HG02885 (cell line): ENCODE results near the gene SPTA1.

Experiments
- ATAC-seq: cut with Tn5 transposase; IDR thresholded peaks from one replicate; pipeline ENCODE4 v1.9.1; 2021; ENCODE audit warnings: mild to moderate bottlenecking; ENCODE audit not compliant: unreplicated experiment, poor library complexity

The SPTA1 gene

GRCh38 chr1:158583962-158584361 is 102.6 kb downstream of the SPTA1 start:
- no peak for ATAC-seq

DNA sequence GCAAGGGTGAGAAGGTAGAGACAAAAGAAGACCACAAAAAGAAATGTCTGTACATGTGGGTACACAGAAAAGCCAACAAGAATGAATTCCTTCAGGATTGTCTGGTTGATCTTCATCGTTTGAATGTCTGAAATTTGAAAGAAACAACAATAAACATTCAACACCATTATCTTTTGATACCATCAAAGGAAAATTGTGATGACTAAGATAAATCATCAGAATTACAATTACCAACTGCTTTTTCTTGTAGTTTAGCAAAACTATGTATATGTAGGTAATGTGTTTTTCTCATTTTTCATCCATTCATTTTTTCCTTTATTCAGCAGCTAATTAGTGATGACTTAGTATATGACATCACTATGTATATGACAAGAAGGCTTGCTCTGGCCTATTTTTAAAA is 106.8 kb downstream of the SPTA1 start, which contains the start of gene OR10X1:
OR10X1 (minus strand) TSS at position 167 of the 400 bp plus-strand sequence; CDS start at position 167, 0 bp downstream.
- ATAC-seq: no peak

DNA sequence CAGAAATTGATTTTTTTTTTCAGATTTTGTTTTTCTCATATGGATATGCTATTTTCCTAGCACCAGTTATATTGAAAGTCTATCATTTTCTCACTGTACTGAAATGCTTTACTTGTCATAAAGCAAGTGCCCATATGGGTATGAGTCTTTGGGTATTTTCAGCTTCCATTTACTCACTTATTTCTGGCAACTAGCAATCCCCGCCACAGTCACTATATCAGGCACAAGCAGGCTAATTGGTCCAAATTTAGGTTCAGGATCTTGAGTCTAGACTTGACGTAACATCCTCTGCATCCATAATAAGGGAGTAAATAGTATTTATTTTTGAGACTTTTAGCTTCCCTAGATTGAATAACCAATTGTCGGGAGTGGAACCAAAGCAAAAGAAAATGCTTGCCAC is 109.0 kb downstream of the SPTA1 start:
- no peak for ATAC-seq

DNA sequence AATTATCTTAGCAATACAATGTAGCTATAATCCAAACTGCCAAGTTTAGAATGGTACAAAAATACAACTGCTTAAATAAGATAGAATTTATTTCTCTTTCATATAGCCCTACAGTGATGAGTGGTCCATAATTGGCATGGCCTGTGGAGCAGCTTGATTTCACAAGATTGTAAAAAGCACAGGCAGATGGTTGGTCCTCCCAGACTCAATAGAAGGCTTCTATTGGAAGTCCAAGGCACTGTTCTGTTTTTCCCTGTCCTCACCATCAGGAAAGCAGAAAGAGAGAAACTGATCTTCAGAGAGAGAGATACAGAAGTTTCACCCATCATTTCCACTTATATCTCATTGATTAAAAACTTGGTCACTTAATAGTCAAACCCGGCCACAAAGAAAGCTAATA is 114.3 kb downstream of the SPTA1 start:
- ATAC-seq: no peak

DNA sequence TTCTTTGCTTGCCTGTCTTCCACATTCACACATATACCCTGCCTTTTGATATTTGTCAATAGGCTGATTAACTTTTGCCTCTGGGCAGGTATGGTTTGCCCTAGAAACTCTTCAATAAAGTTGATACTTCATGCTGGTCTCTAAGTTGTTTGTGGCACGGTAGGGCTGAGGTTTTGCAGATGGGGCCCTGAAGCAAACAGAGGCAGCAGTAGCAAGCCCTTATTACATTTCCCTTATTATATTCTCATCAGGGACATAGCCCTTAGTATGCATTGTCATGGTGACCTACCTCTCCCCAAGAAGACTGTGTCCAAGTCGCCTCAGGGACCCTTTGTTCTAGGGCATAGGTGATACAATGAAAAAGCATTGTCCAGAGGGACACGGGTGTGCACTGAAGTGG is 116.0 kb downstream of the SPTA1 start, which contains the start of gene OR6P1:
OR6P1 (minus strand) TSS at position 101 of the 400 bp plus-strand sequence. CDS start 6,976 bp downstream, outside the sequence.
- ATAC-seq: no peak

GRCh38 chr1:158564608-158565007 is 121.9 kb downstream of the SPTA1 start:
- ATAC-seq: no peak

- ATAC-seq: no peak
These were observed 122.7 kb downstream of the SPTA1 start for GRCh38 chr1:158563853-158564252.
